GM03348 (cell line): ENCODE data around the gene SNRPA1.

Source experiments
- DNase-seq: peaks from one replicate; pipeline ENCODE4 v3.0.0; 2012; ENCODE audit warnings: low spot score

Gene SNRPA1

GRCh38 chr15:101258238-101259144 lies 36.6 kb downstream of the SNRPA1 start:
- DNase-seq = peak; percentile 67

DNA sequence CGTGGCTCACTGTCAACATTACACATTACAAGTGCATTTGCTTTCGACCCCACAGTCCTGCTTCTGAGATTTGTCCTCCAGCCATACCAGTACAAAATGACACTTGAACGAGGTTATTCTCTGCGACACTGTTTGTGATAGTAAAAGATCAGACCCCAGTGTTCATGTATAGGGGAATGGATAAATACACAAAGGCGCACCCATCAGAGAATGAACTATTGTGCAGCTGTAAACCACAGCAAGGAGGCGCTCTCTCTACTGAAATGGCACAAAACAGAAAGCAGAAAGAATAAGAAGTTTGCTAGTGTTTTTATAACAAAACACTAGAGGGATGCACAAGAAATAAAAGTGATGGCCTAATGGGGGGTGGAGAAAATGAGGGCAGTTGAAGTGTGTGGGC lies 38.3 kb downstream of the SNRPA1 start:
- no peak for DNase-seq

GRCh38 chr15:101255615-101256241 lies 39.3 kb downstream of the SNRPA1 start:
- DNase-seq = no peak

DNA sequence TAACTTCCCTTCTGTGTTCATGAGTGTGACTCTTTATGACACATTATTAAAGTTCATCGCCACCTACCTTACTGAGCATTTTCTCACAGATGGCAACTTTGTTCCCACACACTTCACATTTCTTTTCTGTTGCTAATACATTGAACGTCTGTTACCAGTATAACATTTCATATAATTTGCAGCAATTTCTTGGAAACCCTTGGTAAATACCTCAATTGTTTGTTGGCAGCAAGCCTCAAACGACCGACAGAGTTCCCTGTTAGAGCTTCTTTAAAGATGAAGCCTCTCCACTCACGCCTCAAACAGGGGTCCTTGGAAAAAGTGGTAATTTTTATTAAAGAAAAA lies 40.0 kb downstream of the SNRPA1 start:
- DNase-seq = no peak

GRCh38 chr15:101254157-101255050 lies 40.6 kb downstream of the SNRPA1 start:
- DNase-seq = no peak

DNA sequence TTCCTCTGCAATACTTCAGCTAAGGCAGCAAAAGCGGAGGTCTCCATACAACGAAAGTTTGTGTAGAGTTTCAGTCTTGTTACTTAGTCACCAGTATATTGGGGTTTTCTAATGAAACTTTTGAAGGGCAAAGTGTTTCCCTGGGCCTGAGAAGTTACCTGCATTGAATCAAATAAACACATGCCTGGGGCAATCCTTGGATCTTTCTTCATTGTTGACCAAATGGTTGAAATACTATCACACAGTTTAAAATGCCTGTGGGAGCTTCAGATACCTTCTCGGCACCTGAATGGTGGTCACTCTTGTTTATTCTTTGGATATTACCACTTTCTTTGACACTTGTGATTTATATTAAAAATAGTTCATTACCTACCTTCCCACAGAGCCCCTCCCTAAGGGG lies 42.2 kb downstream of the SNRPA1 start:
- DNase-seq = no peak

DNA sequence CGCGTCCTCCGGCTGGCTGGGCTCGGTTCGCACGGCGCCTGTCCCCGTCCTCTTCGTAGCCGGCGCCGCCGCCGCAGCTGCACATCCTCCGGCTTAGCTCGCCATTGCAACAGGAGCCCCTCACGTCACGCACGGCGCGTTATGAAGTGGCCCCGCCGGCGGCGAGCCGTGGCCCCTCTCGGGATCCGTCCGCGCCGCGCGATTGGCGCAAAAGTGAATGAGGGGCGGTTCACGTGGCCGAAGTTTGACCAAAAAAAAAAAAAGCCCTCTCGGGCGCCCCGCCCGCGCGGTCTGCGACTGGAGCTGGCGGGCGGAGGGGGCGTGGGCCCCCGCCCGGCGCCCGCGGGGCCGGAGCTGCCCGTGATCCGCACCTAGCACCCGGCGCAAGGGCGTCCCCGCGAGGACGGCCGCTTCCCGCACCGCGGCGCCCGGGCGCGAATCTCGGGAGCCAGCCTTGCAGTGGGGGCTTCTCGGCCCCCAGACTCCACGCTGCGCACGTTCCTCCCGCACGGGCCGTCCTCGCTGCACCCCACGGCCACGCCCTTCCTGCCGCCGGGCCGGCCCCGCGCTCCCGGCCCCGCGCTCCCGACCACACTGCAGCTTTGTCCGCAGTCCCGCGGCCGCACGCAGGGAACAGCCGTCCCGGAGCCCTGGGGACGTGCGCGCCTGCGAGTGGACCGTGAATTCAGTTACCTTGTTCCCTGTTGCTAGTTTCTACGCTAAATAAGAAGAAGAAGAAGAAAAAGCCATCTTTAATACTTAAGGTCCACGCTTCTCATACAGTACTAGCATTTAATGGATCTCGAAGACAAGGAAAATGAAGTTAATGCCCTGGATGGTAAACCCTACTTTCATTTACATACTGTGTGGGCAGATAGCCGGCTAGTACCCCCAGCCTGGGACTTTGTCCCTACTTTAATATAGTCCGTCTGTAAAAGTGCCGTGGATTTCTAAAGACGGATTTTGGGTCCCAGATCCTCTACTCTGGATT lies 42.9 kb downstream of the SNRPA1 start, which contains the start of gene CHSY1:
Gene CHSY1 (minus strand): TSS at position 219 of the 991 bp plus-strand sequence. CDS start 592 bp downstream, outside the sequence.
- DNase-seq = peak; percentile 93

- DNase-seq = peak; percentile 73
These were observed 43.9 kb downstream of the SNRPA1 start for GRCh38 chr15:101250873-101251829.

- DNase-seq = peak; percentile 86
These were observed 44.7 kb downstream of the SNRPA1 start for GRCh38 chr15:101250341-101250831.

DNA sequence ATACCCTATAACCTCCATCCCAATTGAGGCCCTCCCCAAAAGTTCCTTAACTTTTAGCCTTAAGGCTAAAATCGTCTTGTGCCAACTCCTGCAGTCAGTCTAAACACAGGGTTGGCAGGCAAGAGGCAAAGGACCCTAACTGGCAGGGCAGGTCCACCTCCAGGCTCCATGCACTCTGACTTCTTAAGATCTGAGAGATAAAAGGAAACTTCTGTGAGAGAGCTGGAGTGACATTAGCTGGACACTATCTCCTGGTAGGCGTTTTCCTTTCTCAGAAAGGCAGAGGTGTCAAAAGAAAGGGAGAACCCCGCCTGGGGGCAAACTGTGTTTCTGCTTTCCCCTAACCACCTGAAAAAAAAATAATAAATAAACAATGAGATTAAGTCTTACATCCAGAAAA lies 46.8 kb downstream of the SNRPA1 start:
- no peak for DNase-seq

- no peak for DNase-seq
These were observed 48.0 kb downstream of the SNRPA1 start for GRCh38 chr15:101246824-101247745.

GRCh38 chr15:101246391-101246790 lies 48.7 kb downstream of the SNRPA1 start:
- DNase-seq = no peak

DNA sequence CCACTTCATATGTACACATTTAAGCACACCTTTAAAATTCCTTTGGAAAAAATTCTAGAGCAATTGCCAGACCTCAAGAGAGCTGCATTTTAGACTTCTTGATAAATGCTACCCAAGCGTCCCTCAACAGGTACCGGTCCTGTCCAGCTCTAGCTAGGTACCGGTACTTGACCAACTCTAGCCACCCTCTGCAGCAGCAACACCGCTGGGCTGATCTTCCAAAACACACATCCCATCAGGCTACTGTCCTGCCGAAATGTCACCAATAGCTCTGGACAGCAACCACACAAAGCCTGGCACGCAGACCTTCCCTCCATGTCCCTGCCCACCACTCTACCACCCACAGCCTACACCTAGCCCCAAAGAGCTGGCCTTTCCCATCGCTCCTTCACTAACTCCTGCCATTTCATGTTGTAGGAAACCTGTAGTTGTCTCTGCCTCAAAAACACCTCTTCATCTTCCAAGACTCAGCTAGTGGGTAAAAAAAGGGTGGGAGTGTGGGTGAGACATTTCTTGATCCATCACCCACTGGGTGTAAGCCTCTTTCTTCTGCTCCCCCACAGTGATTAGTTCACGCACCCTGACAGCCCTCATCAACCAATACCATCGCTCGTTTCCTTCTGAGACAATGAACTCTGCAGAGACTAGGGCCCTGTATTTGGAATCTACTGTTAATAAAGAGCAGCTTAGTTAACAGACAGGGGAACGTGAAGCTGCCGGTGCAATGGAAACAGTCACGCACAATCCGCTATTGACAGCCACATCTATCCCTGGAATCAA lies 50.0 kb downstream of the SNRPA1 start:
- no peak for DNase-seq

DNA sequence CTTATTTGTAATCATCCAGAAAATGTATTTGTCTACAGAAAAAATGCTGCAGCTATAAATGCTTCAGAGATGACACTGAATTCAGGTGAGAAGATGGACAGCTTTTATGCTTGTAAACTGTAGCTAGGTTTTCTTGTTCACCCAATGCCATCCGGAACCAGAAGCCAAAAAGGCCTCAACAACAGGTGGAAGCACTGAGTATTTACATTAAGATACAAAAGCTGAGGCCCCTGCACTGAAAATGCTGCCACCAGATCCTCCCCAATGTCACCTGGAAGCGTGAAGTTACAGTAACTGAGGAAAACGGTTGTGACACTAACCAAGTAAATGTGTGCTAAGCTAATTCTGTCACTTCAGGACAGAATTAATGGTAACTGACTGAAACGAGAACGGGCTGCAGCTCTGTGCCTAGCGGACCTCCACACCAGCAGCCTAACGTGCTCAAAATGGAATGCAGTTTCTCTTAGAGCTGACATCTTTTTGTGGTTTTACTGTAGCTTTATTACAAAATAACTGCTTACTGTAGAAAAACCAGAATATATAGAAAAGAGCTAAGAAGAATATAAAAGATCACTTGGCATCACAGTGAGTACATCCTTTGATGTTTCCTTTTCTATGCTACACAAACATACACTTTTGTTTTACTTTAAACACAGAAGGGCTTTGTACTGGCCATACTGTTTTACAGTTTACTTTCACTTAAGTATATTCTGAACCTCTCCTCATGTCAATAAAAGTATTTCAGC lies 50.8 kb downstream of the SNRPA1 start:
- DNase-seq = peak; percentile 66

- no peak for DNase-seq
These were observed 51.6 kb downstream of the SNRPA1 start for GRCh38 chr15:101243420-101243819.

- no peak for DNase-seq
These were observed 52.1 kb downstream of the SNRPA1 start for GRCh38 chr15:101242999-101243336.
